Nephron progenitor cell (in vitro differentiated cells): Measurements from ENCODE around the gene RAD51B.
A peak's percentile ranks its signal among the peaks of the same experiment; 100 is the strongest.

Experiments
- DNase-seq: peaks from one replicate; pipeline ENCODE4 v3.0.0; 2021
- H3K27ac Mint-ChIP-seq: 2 replicates; pipeline ENCODE4 v1.8.0; 2021; ENCODE audit warnings: mild to moderate bottlenecking, moderate library complexity, mixed read lengths
- H3K27me3 Mint-ChIP-seq: 2 replicates; pipeline ENCODE4 v1.8.0; 2021; ENCODE audit warnings: mild to moderate bottlenecking, low read depth, mixed read lengths; ENCODE audit not compliant: poor library complexity
- H3K36me3 Mint-ChIP-seq: 2 replicates; pipeline ENCODE4 v1.8.0; 2021; ENCODE audit warnings: low read depth, mixed read lengths
- H3K4me1 Mint-ChIP-seq: 2 replicates; pipeline ENCODE4 v1.8.0; 2021; ENCODE audit warnings: mixed read lengths
- H3K4me3 Mint-ChIP-seq: 2 replicates; pipeline ENCODE4 v1.8.0; 2021; ENCODE audit warnings: mild to moderate bottlenecking, moderate library complexity, mixed read lengths
- H3K9me3 Mint-ChIP-seq: 2 replicates; pipeline ENCODE4 v1.8.0; 2021; ENCODE audit warnings: mild to moderate bottlenecking, moderate library complexity, mixed read lengths
- TF ChIP-seq, protein P1 (sequence below): fragments of 200-600 bp; sonication (generic); IDR thresholded peaks from 2 replicates; pipeline ENCODE4 v1.5.0; 2021; ENCODE audit warnings: antibody characterized with exemption

Gene RAD51B

DNA sequence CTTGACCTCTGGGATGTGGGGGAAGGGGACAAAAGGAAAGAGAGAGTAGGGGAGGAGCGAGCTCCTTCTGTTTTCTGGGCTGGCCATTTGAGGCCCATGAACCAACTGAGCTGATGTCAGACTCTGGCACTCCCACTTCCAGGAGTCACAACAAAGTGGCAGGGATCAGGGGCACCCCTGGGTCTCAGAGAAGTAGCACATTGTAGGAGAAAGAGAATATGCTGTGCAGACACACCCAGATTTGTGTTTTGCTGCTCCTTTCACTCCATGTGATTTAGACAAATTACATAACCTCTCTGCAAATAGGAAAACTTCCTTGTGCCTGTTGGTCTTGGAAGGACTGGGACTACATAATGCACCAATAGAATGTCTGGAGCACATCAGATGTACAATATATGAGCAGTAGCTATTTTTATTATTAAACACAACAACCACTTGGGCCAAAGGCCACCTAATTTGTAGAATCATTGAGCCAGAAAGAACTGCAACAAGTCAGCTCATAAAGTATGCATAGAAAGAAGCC lies 707.8 kb downstream of the RAD51B start:
- peaks cover 70% of the 10 kb centered on the region for H3K36me3 Mint-ChIP-seq
- peak overlapping the region; percentile 97 for H3K27ac Mint-ChIP-seq
- DNase-seq: no peak
- TF ChIP-seq, protein P1, sequence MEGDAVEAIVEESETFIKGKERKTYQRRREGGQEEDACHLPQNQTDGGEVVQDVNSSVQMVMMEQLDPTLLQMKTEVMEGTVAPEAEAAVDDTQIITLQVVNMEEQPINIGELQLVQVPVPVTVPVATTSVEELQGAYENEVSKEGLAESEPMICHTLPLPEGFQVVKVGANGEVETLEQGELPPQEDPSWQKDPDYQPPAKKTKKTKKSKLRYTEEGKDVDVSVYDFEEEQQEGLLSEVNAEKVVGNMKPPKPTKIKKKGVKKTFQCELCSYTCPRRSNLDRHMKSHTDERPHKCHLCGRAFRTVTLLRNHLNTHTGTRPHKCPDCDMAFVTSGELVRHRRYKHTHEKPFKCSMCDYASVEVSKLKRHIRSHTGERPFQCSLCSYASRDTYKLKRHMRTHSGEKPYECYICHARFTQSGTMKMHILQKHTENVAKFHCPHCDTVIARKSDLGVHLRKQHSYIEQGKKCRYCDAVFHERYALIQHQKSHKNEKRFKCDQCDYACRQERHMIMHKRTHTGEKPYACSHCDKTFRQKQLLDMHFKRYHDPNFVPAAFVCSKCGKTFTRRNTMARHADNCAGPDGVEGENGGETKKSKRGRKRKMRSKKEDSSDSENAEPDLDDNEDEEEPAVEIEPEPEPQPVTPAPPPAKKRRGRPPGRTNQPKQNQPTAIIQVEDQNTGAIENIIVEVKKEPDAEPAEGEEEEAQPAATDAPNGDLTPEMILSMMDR: no peak
- peaks cover 71% of the 10 kb centered on the region for H3K9me3 Mint-ChIP-seq
- peaks cover 48% of the 10 kb centered on the region for H3K4me1 Mint-ChIP-seq
- peaks cover 3% of the 10 kb centered on the region for H3K27me3 Mint-ChIP-seq
- peak overlapping the region; percentile 36 for H3K4me3 Mint-ChIP-seq

DNA sequence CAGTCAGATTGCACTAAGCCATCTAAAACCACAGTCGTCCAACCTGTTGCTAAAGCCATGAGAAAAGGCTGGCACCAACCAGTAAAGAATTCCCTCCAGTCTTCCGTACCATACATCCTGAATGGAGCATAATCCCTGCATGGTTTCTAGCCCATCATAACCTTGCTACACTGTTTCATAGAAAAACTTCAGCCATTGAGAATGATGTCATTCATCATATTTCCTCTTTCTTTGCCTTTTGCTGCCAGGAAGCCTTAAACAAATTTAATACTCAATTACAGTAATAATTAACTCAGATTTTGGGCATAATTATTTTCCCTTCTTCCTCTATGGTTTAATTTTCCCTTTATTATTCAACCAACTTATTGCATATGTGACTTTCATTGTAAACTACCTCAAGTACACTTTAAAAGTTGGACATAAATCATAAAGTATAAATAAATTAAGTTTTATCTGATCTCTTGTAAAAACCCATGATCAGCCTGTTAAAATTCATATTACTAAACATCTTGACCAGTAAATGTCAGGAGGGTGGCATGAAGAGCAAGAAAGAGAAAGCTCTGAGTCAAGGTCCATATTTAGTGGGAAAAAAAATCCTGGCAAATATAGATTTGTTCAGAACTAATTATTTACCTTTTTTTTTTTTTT lies 708.6 kb downstream of the RAD51B start:
- Mint-ChIP-seq H3K4me1 (peaks cover 41% of the 10 kb centered on the region), H3K4me3 (no peak overlapping the region), H3K36me3 (peaks cover 73% of the 10 kb centered on the region), H3K9me3 (peaks cover 74% of the 10 kb centered on the region), H3K27ac (no peak overlapping the region), H3K27me3 (peaks cover 3% of the 10 kb centered on the region)
- TF ChIP-seq, protein P1: no peak
- no peak for DNase-seq

DNA sequence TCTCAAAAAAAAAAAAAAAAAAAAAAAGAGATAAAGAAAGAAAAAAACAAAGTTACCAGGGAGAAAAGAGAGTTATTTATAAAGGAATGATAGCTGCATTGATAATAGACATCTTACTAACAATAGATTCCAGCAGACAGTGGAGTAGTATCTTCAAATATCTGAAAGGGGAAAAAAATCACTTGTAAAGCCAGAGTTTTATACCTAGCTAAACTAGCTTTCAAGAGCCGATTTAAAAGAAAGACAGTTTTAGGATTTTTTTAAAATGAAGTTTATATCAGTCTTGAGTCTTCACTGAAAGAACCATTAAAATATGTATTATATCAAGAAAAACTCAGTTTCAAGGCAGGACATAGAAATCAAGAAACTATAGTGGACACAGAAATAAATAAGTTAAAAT lies 710.9 kb downstream of the RAD51B start:
- Mint-ChIP-seq H3K4me3 (no peak overlapping the region), H3K27ac (no peak overlapping the region), H3K9me3 (peaks cover 82% of the 10 kb centered on the region), H3K36me3 (peaks cover 74% of the 10 kb centered on the region), H3K27me3 (peaks cover 3% of the 10 kb centered on the region), H3K4me1 (peaks cover 25% of the 10 kb centered on the region)
- TF ChIP-seq, protein P1: no peak
- DNase-seq: no peak

DNA sequence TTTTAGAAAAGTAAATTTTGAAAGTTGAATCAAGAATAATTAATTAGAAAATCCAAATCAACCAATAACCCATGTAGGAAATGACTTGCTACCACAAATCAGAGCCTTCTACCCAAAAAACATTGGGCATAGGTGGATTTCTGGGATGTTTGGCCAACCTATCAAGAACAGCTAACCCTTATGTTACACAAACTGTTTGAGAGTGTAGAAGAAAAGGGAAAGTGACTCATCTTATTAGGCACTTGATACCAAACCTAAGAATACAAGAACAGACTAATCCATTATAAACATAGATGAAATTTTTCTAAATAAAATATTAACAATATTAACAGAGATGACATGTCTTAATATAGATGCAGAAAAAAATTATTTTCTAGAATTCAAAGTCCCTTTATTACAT lies 712.9 kb downstream of the RAD51B start:
- Mint-ChIP-seq H3K27me3 (peaks cover 7% of the 10 kb centered on the region), H3K9me3 (peaks cover 76% of the 10 kb centered on the region), H3K4me3 (no peak overlapping the region), H3K4me1 (peaks cover 13% of the 10 kb centered on the region), H3K36me3 (peaks cover 63% of the 10 kb centered on the region), H3K27ac (no peak overlapping the region)
- DNase-seq: no peak
- TF ChIP-seq, protein P1: no peak

DNA sequence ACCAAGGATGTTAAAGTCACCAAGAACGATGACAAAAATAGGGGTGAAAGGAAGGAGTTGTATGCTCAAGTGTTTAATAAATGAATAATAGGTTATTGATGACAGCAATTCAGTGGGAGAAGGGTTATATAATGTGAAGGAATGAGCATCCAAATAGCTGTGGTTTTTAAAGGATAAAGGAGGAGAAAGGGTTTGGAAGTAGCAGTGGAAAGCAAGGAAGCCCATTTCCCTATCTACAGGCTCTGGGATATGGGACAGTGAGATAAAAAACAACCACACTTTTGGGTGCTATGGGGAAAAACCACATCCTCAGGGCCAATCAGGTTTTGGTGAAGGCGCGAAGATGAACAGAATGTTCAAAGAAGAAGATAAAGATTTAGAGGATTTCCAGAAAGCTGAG lies 714.7 kb downstream of the RAD51B start:
- DNase-seq: no peak

More for the DNA sequence above, 714.7 kb downstream of the RAD51B start:
- no peak overlapping the region for H3K4me3 Mint-ChIP-seq
- H3K27ac Mint-ChIP-seq: no peak overlapping the region
- H3K9me3 Mint-ChIP-seq: peaks cover 64% of the 10 kb centered on the region
- H3K36me3 Mint-ChIP-seq: peaks cover 49% of the 10 kb centered on the region
- peaks cover 5% of the 10 kb centered on the region for H3K27me3 Mint-ChIP-seq
- TF ChIP-seq, protein P1: no peak
- peaks cover 23% of the 10 kb centered on the region for H3K4me1 Mint-ChIP-seq
